GM04504 (cell line): ENCODE data around the gene MYBPC3.

ENCODE experiments used
- DNase-seq: peaks from one replicate; pipeline ENCODE4 v3.0.0-alpha.2; 2012; ENCODE audit warnings: low read depth

Gene MYBPC3

DNA sequence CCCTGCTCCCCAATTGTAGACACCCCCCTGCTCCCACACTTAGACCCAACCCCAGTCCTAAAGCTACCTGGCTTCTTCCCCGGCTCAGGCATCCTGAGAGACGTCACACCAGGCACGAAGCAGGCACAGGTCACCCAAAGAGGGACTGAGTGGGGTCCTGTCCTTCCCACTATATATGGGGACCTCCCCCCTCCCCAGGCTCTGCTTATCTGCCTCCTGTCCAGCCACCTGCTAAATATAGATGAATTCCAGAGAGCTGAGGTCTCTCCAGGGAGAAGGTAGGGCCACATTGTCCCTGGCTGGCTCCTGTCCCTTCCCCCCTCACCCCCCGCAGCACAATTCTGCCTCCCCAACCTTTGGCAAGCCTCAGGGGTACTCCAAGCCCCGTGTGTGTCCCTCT lies at the start of gene MYBPC3:
Gene MYBPC3 (minus strand): TSS at position 147 of the 400 bp plus-strand sequence. CDS start 55 bp downstream, at position 92.
- DNase-seq = no peak

DNA sequence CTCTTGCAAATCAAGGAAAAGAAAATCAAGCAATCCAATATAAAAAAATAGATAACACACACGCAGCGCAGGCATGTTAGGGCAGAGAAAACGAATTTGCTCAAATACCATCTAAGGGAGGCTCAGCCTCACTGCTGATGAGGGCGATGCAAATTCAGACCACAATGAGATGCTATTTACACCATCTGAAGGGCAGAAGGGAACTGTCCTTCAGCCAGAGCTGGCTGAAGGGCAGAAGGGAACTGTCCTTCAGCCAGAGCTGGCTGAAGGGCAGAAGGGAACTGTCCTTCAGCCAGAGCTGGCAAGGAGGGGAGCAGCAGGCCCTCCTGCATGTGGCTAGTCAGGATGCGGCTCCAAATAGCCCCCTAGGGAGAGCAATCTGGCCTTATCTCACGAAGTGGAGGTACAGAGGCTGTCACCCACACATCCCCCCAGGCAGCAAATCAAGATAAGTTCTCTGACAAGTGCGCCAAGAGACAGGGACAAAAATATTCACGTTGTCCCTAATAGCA lies 48.3 kb upstream of the MYBPC3 start:
- DNase-seq = no peak

DNA sequence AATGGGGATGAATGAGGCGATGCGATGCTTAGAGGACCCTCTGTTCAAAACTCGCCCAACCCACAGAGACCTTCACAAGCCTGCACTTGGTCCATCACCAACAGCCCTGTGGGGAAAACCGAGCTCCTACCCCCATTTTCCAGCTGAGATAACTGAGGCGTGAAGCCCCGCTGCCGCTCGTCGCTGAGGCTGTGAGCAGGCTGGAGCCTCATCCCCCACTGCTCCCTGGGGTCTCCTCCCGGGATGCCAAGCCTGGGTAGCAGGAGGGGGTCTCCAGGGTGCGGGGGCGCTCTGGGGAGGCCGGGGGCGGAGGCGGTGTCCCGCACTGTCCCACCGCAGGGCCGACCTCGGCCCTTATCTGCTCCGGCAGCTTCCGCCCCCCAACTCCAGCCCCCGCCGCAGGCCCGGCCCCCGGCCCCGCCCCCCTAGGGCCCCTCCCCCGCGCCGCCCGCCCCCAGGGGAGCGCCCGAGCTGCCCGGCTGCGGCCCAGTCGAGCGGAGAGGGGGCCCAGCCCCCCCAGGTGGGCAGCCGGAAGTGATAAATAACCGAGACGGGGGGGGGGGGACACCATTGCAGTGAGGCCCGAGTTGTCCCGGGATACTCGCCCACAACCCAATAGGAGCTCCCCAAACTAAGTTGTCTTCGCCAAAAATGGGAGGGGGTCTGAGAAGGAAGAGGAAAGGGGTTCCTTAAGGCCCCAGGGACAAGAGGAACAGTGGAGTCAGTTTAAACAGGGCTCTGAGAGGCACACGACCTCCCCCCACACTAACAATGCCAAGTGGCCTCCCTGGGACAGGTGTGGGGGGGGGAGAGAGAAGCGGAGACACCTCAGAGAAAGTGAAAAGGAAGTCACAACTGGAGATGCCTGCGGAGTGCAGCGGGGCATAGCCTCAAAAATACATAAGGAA lies 47.6 kb upstream of the MYBPC3 start:
- DNase-seq = no peak

GRCh38 chr11:47398551-47398950 lies 46.0 kb upstream of the MYBPC3 start:
- no peak for DNase-seq

DNA sequence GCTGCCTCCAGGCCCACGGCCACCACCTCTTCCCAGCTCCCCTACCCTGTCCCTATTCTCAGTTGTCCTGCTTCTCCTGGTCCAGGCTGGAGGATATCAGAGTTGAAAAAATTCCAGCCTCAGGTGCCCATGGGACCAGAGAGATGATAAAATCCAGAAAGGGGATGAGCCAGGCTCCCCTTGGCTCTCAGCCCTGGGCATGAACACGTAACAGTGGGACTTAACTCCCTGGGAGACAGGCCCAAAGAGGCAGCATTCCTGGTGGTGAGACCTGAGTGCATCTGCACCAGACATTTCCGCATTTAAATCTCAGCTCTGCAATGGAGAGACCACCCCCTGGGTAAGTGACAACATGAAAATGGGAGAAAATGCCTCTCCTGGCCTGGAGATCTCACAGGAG lies 45.5 kb upstream of the MYBPC3 start:
- DNase-seq = no peak

GRCh38 chr11:47396049-47396320 lies 43.5 kb upstream of the MYBPC3 start:
- no peak for DNase-seq

- DNase-seq = no peak
Measured at GRCh38 chr11:47395223-47396048, 42.9 kb upstream of the MYBPC3 start.

GRCh38 chr11:47394322-47395222 lies 42.1 kb upstream of the MYBPC3 start:
- DNase-seq = no peak

DNA sequence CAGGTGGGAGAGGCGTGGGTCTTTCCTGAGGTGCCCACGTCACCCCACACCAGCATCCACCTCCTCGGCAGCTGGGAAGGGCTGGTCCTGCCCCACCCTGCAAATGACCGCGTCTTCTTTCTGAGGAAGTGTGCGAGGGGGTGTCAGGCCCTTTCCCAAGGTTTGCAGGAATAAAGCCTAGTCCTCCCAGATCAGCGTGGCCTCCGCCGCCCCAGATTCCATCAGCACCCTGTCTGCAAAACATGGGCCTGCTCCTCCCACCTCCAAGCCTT lies 41.5 kb upstream of the MYBPC3 start:
- DNase-seq = no peak

GRCh38 chr11:47393163-47394049 lies 40.9 kb upstream of the MYBPC3 start:
- peak; percentile 35 for DNase-seq

DNA sequence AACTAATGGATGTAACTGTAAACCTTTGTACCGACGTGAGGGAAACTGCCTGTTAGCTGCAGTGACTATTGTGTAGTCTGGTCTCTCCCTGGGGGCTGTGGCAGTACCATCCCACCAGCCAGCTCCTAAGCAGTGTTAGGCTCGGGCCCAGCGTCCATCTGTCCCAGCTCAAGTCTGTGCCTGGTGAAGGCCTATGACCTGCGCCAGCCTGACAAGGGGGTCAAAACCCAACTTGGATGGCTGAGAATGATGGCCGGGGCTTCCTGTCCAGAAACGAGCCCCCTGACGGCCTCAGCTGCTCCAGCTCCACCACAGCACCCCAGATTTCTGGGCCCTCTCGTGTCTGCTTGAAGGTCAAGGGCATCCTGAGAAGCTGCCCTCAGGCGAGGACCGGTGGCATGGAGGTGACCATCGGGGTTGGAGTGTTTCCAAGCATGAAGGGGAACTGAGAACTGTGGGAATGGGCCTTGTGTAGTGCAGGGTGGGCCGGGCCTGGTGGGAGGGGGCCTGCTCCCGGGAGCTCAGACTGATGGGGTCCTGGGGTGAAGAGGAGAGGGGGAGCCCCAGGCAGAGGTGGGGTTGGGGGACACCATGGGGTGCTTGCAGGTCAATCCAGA lies 40.2 kb upstream of the MYBPC3 start:
- no peak for DNase-seq

DNA sequence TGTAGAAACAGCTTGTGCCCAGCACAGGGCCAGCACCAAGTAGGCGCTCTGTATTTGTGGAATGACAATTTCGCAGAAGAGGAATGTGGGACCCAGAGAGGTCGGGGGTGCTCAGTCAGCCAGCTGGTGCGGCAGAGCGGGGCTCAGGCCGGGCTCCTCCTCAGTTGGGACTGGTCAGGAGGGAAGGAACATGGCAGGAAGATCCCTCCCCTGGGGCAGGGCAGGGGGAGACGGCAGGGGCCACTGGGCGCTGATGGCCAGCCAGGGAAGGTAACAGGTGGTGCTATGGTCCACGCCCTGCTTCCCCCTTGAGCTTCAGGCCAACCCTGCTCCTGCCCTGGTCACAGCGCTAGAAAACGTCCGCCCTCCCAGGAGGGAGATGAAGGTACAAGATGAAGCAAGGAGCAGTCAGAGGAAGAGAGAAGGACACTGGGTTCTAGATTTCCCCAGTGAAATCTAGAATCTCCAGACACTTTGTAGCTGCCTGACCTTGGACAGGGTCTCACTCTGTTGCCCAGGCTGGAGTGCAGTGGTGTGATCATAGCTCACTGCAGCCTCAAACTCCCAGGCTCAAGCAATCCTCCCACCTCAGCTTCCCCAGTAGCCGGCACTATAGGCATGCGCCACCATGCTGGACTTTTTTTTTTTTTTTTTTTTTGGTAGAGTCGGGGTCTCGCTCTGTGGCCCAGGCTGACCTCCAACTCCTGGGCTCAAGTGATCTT lies 39.4 kb upstream of the MYBPC3 start:
- no peak for DNase-seq

- DNase-seq = no peak
Measured at GRCh38 chr11:47391077-47391583, 38.6 kb upstream of the MYBPC3 start.

GRCh38 chr11:47390422-47390760 lies 37.9 kb upstream of the MYBPC3 start:
- no peak for DNase-seq

GRCh38 chr11:47389577-47390421 lies 37.3 kb upstream of the MYBPC3 start:
- DNase-seq = no peak

DNA sequence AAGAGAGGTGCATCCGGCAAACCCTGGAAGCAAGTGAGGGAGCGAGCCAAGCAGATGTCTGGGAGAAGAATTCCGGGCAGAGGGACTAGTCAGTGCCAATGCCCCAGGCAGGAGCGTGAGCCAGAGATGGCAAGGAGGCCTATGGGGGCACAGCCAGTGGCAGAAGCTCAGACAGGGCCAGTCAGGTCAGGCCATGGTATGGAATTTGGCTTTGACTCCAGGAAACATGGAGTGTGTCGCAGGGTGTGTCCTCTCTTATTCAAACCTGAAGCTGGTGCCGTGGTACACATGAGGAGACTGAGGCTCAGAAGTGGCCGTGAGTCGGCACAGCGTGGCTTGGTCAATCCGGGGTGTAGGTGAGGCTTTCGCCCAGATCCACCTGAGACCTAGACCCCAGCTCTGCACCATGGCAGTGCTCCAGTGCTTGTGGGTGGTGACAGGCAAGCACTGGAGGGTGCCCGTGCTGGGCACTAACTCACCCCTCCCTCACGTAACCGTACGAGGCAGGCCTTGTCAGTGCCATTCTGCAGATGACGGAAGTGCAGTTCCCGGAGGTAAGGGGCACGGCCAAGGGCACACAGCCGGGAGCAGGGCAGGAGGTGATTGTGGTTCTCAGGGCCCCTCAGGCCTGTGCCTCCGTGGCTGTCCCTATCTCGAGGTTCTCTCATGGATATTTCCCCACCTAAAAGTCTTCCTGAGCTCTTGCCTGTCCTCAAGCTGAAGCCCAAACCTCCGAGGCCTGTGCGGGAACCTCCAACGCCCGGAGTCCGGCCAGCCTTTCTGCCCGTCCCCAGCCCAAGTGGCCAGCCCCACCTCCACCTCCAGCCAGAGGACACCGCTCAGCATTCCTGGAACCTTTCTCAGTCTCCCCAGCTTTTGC lies 36.4 kb upstream of the MYBPC3 start:
- no peak for DNase-seq

DNA sequence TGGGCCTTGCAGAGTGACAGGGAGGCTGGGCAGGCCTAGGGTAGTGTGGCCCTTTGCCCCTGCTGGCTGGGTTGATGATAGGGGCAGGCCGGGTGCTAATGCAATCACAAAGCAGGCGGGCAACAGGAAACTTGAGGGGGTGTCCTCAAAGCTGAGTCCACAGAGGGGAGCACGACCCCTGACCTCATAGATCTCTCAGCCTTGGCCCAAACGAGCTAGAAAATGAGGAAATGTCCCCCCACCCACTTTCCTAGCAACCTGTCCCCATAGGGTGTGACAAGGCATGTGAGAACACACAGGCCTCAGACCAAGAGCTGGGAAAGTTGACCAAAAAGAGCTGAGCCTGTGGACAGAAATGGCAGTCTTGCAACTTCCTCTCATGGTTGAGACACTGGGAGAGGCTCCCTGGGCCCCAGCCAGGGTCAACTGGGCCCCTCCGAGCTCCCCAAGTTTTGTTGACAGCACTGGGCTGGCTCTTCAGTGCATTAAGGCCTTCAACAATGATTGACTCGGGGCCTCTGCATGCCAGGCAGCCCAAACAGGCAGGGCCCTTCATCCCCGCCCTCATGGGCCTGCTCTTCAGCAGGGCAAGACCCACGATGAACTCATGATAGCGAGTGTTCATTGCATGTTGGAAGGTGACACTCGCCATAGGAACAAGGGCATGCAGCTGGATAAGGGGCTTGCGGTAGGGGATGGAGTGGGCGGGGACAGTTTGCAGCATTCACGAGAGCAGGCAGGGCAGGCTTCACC lies 35.6 kb upstream of the MYBPC3 start:
- DNase-seq = no peak
